ENCODE measurements around the gene SORCS1. TPM values are rescaled to one million over a fixed set of nuclear protein-coding genes. Genes with fewer than 3 reads are reported as not detected.
A peak's percentile ranks its signal among the peaks of the same experiment; 100 is the strongest.

Gene SORCS1
- total and polyA plus RNA-seq, 2 experiments from 2014 or later = 2.9 to 8.9 TPM

DNA sequence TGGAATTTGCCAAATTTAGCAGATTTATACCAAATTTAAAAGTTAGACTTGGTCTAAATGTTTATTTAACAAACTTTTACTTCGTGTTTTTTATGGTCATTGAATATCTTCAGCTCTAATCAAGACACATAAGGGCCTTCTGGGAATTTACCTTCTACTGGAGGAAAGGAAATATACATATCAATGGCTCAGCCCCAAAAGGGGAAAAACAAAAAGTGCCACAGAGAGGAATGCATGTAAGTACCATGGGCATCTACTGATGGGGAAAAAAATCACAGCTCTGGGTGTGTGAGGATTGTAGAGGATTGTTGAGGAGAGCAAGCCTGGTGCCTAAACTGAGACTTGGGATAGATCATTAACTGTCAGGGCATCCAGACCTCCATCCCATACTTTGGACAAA is 260.3 kb downstream of the SORCS1 start:
- H3F3A ChIP-seq (replicated peaks; ENCODE audit: low read depth) = no peaks in the 10 kb centered on the region; the same call in 1 of the 2 replicates
- H3K36me3 Mint-ChIP-seq (ENCODE audit: low read depth) = no peaks in the 10 kb centered on the region; the same call in 2 of the 3 replicates
- H3K4me3 ChIP-seq = no peak overlapping the region
- H2AFZ ChIP-seq = no peak overlapping the region
- peaks cover 4% of the 10 kb centered on the region for H3K27me3 Mint-ChIP-seq (ENCODE audit: insufficient read depth, low read depth, poor library complexity)
- no peaks in the 10 kb centered on the region for H3K9me2 ChIP-seq (ENCODE audit: insufficient read depth)
- DNase-seq (ENCODE audit: low spot score) (peak; percentile 35), ATAC-seq (peak; percentile 54)
- H3K27ac ChIP-seq (ENCODE audit: low read depth) = no peak overlapping the region
- no peaks in the 10 kb centered on the region; the same call in 2 of the 3 replicates for H3K9me3 Mint-ChIP-seq
- no peaks in the 10 kb centered on the region for H3K79me2 ChIP-seq (replicated peaks; ENCODE audit: insufficient read depth)
- no peaks in the 10 kb centered on the region for H3K36me3 ChIP-seq (ENCODE audit: insufficient read depth)
- H3K4me1 Mint-ChIP-seq = peaks cover 28% of the 10 kb centered on the region
- no peaks in the 10 kb centered on the region for H3K27me3 ChIP-seq (ENCODE audit: insufficient read depth)
- H4K20me1 ChIP-seq (replicated peaks; ENCODE audit: insufficient read depth) = no peaks in the 10 kb centered on the region
- TF ChIP-seq CREB1 (CRISPR knock-in tag; IDR thresholded peaks at IDR 0.05; ENCODE audit: low read depth) (no peak), NANOG (IDR thresholded peaks at IDR 0.05; ENCODE audit: borderline replicate concordance) (no peak)
- TF ChIP-seq, protein P1, sequence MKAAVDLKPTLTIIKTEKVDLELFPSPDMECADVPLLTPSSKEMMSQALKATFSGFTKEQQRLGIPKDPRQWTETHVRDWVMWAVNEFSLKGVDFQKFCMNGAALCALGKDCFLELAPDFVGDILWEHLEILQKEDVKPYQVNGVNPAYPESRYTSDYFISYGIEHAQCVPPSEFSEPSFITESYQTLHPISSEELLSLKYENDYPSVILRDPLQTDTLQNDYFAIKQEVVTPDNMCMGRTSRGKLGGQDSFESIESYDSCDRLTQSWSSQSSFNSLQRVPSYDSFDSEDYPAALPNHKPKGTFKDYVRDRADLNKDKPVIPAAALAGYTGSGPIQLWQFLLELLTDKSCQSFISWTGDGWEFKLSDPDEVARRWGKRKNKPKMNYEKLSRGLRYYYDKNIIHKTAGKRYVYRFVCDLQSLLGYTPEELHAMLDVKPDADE (IDR thresholded peaks at IDR 0.05) = no peak
- TF ChIP-seq, protein P2, sequence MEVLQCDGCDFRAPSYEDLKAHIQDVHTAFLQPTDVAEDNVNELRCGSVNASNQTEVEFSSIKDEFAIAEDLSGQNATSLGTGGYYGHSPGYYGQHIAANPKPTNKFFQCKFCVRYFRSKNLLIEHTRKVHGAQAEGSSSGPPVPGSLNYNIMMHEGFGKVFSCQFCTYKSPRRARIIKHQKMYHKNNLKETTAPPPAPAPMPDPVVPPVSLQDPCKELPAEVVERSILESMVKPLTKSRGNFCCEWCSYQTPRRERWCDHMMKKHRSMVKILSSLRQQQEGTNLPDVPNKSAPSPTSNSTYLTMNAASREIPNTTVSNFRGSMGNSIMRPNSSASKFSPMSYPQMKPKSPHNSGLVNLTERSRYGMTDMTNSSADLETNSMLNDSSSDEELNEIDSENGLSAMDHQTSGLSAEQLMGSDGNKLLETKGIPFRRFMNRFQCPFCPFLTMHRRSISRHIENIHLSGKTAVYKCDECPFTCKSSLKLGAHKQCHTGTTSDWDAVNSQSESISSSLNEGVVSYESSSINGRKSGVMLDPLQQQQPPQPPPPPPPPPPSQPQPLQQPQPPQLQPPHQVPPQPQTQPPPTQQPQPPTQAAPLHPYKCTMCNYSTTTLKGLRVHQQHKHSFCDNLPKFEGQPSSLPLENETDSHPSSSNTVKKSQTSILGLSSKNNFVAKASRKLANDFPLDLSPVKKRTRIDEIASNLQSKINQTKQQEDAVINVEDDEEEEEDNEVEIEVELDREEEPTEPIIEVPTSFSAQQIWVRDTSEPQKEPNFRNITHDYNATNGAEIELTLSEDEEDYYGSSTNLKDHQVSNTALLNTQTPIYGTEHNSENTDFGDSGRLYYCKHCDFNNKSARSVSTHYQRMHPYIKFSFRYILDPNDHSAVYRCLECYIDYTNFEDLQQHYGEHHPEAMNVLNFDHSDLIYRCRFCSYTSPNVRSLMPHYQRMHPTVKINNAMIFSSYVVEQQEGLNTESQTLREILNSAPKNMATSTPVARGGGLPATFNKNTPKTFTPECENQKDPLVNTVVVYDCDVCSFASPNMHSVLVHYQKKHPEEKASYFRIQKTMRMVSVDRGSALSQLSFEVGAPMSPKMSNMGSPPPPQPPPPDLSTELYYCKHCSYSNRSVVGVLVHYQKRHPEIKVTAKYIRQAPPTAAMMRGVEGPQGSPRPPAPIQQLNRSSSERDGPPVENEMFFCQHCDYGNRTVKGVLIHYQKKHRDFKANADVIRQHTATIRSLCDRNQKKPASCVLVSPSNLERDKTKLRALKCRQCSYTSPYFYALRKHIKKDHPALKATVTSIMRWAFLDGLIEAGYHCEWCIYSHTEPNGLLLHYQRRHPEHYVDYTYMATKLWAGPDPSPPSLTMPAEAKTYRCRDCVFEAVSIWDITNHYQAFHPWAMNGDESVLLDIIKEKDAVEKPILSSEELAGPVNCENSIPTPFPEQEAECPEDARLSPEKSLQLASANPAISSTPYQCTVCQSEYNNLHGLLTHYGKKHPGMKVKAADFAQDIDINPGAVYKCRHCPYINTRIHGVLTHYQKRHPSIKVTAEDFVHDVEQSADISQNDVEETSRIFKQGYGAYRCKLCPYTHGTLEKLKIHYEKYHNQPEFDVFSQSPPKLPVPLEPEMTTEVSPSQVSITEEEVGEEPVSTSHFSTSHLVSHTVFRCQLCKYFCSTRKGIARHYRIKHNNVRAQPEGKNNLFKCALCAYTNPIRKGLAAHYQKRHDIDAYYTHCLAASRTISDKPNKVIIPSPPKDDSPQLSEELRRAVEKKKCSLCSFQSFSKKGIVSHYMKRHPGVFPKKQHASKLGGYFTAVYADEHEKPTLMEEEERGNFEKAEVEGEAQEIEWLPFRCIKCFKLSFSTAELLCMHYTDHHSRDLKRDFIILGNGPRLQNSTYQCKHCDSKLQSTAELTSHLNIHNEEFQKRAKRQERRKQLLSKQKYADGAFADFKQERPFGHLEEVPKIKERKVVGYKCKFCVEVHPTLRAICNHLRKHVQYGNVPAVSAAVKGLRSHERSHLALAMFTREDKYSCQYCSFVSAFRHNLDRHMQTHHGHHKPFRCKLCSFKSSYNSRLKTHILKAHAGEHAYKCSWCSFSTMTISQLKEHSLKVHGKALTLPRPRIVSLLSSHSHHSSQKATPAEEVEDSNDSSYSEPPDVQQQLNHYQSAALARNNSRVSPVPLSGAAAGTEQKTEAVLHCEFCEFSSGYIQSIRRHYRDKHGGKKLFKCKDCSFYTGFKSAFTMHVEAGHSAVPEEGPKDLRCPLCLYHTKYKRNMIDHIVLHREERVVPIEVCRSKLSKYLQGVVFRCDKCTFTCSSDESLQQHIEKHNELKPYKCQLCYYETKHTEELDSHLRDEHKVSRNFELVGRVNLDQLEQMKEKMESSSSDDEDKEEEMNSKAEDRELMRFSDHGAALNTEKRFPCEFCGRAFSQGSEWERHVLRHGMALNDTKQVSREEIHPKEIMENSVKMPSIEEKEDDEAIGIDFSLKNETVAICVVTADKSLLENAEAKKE (CRISPR knock-in tag; IDR thresholded peaks at IDR 0.05) = no peak
- H3K4me2 ChIP-seq = 0 out of 2 replicates have a peak overlapping the region, but pooled peaks have one; percentile 12
- no peak overlapping the region for H3K27ac Mint-ChIP-seq
- H3K4me1 ChIP-seq (ENCODE audit: insufficient read depth) = peaks cover 23% of the 10 kb centered on the region
- H3K4me3 Mint-ChIP-seq = no peak overlapping the region

DNA sequence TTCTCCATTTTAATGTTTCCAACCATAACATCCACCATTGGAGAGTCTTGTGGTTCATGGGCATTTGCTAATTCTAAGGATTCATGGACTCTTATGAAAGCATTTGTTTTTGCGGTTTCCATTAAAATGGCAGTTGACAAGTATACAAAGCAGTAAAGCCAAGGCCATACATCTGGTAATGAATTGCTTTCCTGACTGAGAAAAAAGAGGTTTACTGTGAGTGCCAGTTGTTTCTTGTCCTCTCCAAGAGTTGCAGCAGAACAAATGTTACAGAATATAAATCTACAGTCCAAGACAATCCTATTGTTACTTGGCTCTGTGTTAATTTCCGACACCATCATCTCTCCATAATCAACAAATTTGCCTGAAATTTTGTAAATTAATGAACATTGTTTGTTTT is 261.3 kb downstream of the SORCS1 start:
- no peak overlapping the region for H3K27ac ChIP-seq (ENCODE audit: low read depth)
- no peak overlapping the region for H2AFZ ChIP-seq
- no peaks in the 10 kb centered on the region for H3K36me3 ChIP-seq (ENCODE audit: insufficient read depth)
- Mint-ChIP-seq H3K9me3 (no peaks in the 10 kb centered on the region; the same call in 2 of the 3 replicates), H3K36me3 (ENCODE audit: low read depth) (no peaks in the 10 kb centered on the region; the same call in 2 of the 3 replicates), H3K27ac (no peak overlapping the region), H3K27me3 (ENCODE audit: insufficient read depth, low read depth, poor library complexity) (no peaks in the 10 kb centered on the region), H3K4me3 (no peak overlapping the region), H3K4me1 (peaks cover 18% of the 10 kb centered on the region)
- H3F3A ChIP-seq (replicated peaks; ENCODE audit: low read depth) = no peaks in the 10 kb centered on the region
- ATAC-seq (no peak), DNase-seq (ENCODE audit: low spot score) (no peak)
- H3K4me2 ChIP-seq = 0 out of 2 replicates have a peak overlapping the region, but pooled peaks have one; percentile 12
- peaks cover 17% of the 10 kb centered on the region for H3K4me1 ChIP-seq (ENCODE audit: insufficient read depth)
- H4K20me1 ChIP-seq (replicated peaks; ENCODE audit: insufficient read depth) = no peaks in the 10 kb centered on the region
- H3K79me2 ChIP-seq (replicated peaks; ENCODE audit: insufficient read depth) = no peaks in the 10 kb centered on the region
- no peaks in the 10 kb centered on the region for H3K27me3 ChIP-seq (ENCODE audit: insufficient read depth)
- no peaks in the 10 kb centered on the region for H3K9me2 ChIP-seq (ENCODE audit: insufficient read depth)
- no peak overlapping the region for H3K4me3 ChIP-seq
- TF ChIP-seq ZNF331 (CRISPR knock-in tag; IDR thresholded peaks at IDR 0.05; ENCODE audit: low read depth) = no peak
- TF ChIP-seq NANOG (IDR thresholded peaks at IDR 0.05; ENCODE audit: borderline replicate concordance) = no peak

Measured in GM23338 (cell line).